Endothelial cell of umbilical vein (primary cell): ENCODE results near the gene HES2. TPM values are rescaled to one million over a fixed set of nuclear protein-coding genes. Genes with fewer than 3 reads are reported as not detected.

Experiments
- BruUV-seq: library from RNA; stranded (reverse); fragments of 400-500 nt; replicated peaks from 2 replicates; lab custom pipeline; 2021; lab: Mats Ljungman, UMichigan
- CTCF ChIA-PET: fragments of 300-600, 350-600 bp; sonication (Branson Sonifier 250); formaldehyde crosslinking; loops from one replicate; lab custom pipeline; 2021; ENCODE audit warnings: antibody characterized with exemption, inconsistent platforms; lab: Charles Lee
- POLR2A ChIA-PET: fragments of 300-600, 350-600 bp; sonication (Branson Sonifier 250); formaldehyde crosslinking; loops from one replicate; lab custom pipeline; 2021; ENCODE audit warnings: antibody characterized with exemption, inconsistent platforms; lab: Charles Lee
- DNase-seq: peaks from one replicate; pipeline ENCODE4 v3.0.0-alpha.2; 2011; ENCODE audit warnings: low read depth, low spot score
- FAIRE-seq: peaks from 2 replicates; lab custom pipeline; 2011; peaks lifted over from hg19 to GRCh38; lab: Jason Lieb, UNC
- H2AFZ ChIP-seq: 2 replicates; pipeline ENCODE4 v1.6.0; 2012; ENCODE audit warnings: low read depth, low read length, control low read depth, inconsistent platforms
- H3K27ac ChIP-seq: 2 replicates; pipeline ENCODE4 v1.5.1; 2011; ENCODE audit warnings: low read depth, mild to moderate bottlenecking, control low read depth, low read length, moderate library complexity; ENCODE audit not compliant: insufficient read depth
- H3K27me3 ChIP-seq, 2 experiments: 2 replicates each; pipeline versions ENCODE4 v1.6.0 to v1.6.1; 2011; ENCODE audit warnings: low read length in 2 of 2, mixed read lengths in 1 of 2; ENCODE audit not compliant: control insufficient read depth in 2 of 2, insufficient read depth in 2 of 2
- H3K36me3 ChIP-seq, 2 experiments: 2 replicates in 1 of 2; 3 replicates in 1 of 2; pipeline ENCODE4 v1.5.1; 2011; ENCODE audit warnings: low read length in 2 of 2, mild to moderate bottlenecking in 1 of 2, moderate library complexity in 1 of 2; ENCODE audit not compliant: control insufficient read depth in 2 of 2, insufficient read depth in 2 of 2; ENCODE audit errors: extremely low read depth in 1 of 2
- H3K4me1 ChIP-seq: 3 replicates; pipeline ENCODE4 v1.5.1; 2011; ENCODE audit warnings: mild to moderate bottlenecking, low read length; ENCODE audit not compliant: control insufficient read depth, insufficient read depth; ENCODE audit errors: extremely low read depth
- H3K4me2 ChIP-seq: 2 replicates; pipeline ENCODE4 v1.6.1; 2011; ENCODE audit warnings: low read length, control low read depth, mixed read lengths; ENCODE audit not compliant: insufficient read depth
- H3K4me3 ChIP-seq, 3 experiments: fragments of 200-600 bp in 1 of 3; sonication (generic), shearing (Covaris generic) in 1 of 3; replicated peaks in 1 of 3; 2 replicates each; pipeline ENCODE4 v1.5.1; 2011 to 2016; ENCODE audit warnings: control low read depth in 3 of 3, low read length in 3 of 3, mild to moderate bottlenecking in 2 of 3, inconsistent platforms in 1 of 3, low read depth in 1 of 3, moderate library complexity in 1 of 3; ENCODE audit not compliant: insufficient read depth in 1 of 3
- H3K79me2 ChIP-seq: 2 replicates; pipeline ENCODE4 v1.6.0; 2012; ENCODE audit warnings: low read length, inconsistent platforms; ENCODE audit not compliant: control insufficient read depth, insufficient read depth
- H3K9ac ChIP-seq: replicated peaks from 2 replicates; pipeline ENCODE3; 2011; ENCODE audit warnings: low read length, control low read depth; ENCODE audit not compliant: insufficient read depth; ENCODE audit errors: extremely low read depth
- H3K9me1 ChIP-seq: replicated peaks from 3 replicates; pipeline ENCODE4 v1.6.0; 2011; ENCODE audit warnings: mild to moderate bottlenecking, low read length; ENCODE audit not compliant: control insufficient read depth, insufficient read depth; ENCODE audit errors: extremely low read depth
- H3K9me3 ChIP-seq: replicated peaks from 2 replicates; pipeline ENCODE4 v1.5.1; 2012; ENCODE audit warnings: low read length, inconsistent platforms; ENCODE audit not compliant: control insufficient read depth, insufficient read depth
- H4K20me1 ChIP-seq: replicated peaks from 2 replicates; pipeline ENCODE3; 2011; ENCODE audit warnings: mild to moderate bottlenecking, low read length; ENCODE audit not compliant: control insufficient read depth, insufficient read depth; ENCODE audit errors: extremely low read depth
- EZH2 ChIP-seq: IDR thresholded peaks from 2 replicates; pipeline ENCODE4 v1.6.1; 2012; ENCODE audit warnings: borderline replicate concordance, low read depth, mild to moderate bottlenecking, moderate library complexity, low read length, inconsistent platforms; ENCODE audit not compliant: severe bottlenecking
- FOS ChIP-seq: IDR thresholded peaks from 2 replicates; pipeline ENCODE4 v1.6.1; 2011; ENCODE audit warnings: mild to moderate bottlenecking, low read length, moderate library complexity, borderline replicate concordance; ENCODE audit not compliant: insufficient read depth
- GATA2 ChIP-seq: IDR thresholded peaks from 2 replicates; pipeline ENCODE4 v1.7.0; 2011; ENCODE audit warnings: low read depth, mild to moderate bottlenecking, moderate library complexity, mixed read lengths, low read length; ENCODE audit not compliant: insufficient read length, insufficient read depth
- JUN ChIP-seq: IDR thresholded peaks from 2 replicates; pipeline ENCODE4 v1.6.1; 2011; ENCODE audit warnings: borderline replicate concordance, low read depth; ENCODE audit not compliant: insufficient read length, insufficient read depth
- MYC ChIP-seq: IDR thresholded peaks from one replicate; pipeline ENCODE4 v1.6.1; 2011; ENCODE audit warnings: mild to moderate bottlenecking, low read depth, low read length
- POLR2A ChIP-seq: IDR thresholded peaks from 2 replicates; pipeline ENCODE4 v1.6.1; 2012; ENCODE audit warnings: low read depth, mild to moderate bottlenecking, control low read depth, low read length
- POLR2AphosphoS5 ChIP-seq: IDR thresholded peaks from 2 replicates; pipeline ENCODE4 v1.6.1; 2012; ENCODE audit warnings: low read depth, mild to moderate bottlenecking, control low read depth, low read length, moderate library complexity; ENCODE audit not compliant: insufficient read depth
- dilution Hi-C: fragments of 300-500 bp; cut with MboI; formaldehyde crosslinking; loops from one replicate; pipeline ENCODE4 v1.15.0; 2019; ENCODE audit warnings: low sequenced_read_pairs; ENCODE audit not compliant: extremely low pct_ligation_motif_present
- intact Hi-C: fragments of 100-400 bp; cut with micrococcal nuclease; formaldehyde crosslinking; loops from one replicate; pipeline ENCODE4 v1.10.0; 2022
- polyA plus RNA-seq, 4 experiments: library from polyadenylated mRNA; depleted of rRNA in 3 of 4; stranded (reverse) in 3 of 4; unstranded in 1 of 4; fragments of >200 nt; gene quantifications; 2 replicates each; pipeline versions ENCODE4 v1.2.1 to v1.2.3, GENCODE V29; 2011 to 2012; ENCODE audit warnings: missing spikeins in 1 of 4
- total RNA-seq: library from RNA; stranded (reverse); gene quantifications from 2 replicates; pipeline ENCODE4 v1.2.3, GENCODE V29; 2021
- TF ChIP-seq, protein P1 (sequence below), 2 donors: IDR thresholded peaks; 1 replicate in 1 of 2; 2 replicates in 1 of 2; pipeline ENCODE4 v1.5.1; 2011; ENCODE audit warnings: low read length in 2 of 2, mild to moderate bottlenecking in 2 of 2, moderate library complexity in 2 of 2, control low read depth in 1 of 2, inconsistent platforms in 1 of 2, low read depth in 1 of 2; ENCODE audit not compliant: insufficient read depth in 1 of 2; ENCODE audit errors: extremely low read depth in 1 of 2
- TF ChIP-seq, protein P2 (sequence below): IDR thresholded peaks from 2 replicates; pipeline ENCODE4 v1.6.1; 2011; ENCODE audit not compliant: insufficient read depth, insufficient read length

The HES2 gene
- total and polyA plus RNA-seq, 2 donors (not counting 3 experiments of a cell fraction or from before 2014, with no cell fraction given), result 3.6 to 9.4 TPM

DNA sequence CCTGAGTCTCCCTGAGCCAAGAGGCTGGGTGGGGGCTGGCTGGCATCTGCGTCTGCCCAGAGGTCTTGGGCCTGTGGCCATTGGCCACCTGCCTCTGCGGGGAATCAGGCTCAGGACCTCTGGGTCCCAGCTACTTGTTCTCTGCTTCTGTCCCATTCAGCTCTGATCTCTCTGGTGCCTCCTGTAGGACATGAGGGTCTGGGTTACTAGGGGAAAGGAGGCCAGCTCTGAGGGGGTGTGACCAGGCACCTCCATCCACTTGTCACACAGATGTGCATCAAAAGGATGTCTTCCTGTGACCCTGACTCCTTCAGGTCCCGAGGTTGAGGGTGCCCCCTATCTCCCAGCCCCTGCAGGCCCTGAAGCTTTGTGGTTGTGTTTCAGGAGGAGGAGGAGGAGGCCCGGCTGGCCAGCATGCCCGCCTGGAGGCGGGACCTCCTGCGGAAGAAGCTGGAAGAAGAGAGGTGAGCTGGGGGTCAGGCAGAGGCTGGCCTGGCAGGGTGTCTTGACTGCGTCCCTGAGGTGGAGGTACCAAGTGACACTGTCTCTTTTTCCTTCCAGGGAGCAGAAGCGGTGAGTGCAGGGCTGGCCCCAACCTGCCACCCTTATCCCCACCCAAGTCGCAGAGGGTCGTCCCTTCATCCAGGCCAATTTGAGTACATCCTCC, 37.2 kb upstream of the HES2 start:
- dilution Hi-C loops, result no loop called here
- Histone ChIP-seq H3K4me2 (no peak overlapping the region), H3K79me2 (no peaks in the 10 kb centered on the region), H3K4me3 (no peak overlapping the region), H2AFZ (no peak overlapping the region), H3K9me3 (no peaks in the 10 kb centered on the region), H3K9me1 (no peaks in the 10 kb centered on the region), H4K20me1 (no peaks in the 10 kb centered on the region), H3K4me1 (no peaks in the 10 kb centered on the region), H3K27me3 (peaks cover 26 to 30% of the 10 kb centered on the region in 2 experiments), H3K36me3 (peaks cover 2 to 3% of the 10 kb centered on the region in 2 experiments), H3K9ac (no peak overlapping the region), H3K27ac (no peak overlapping the region)
- DNase-seq, result no peak
- no peak for TF ChIP-seq POLR2A
- no peak for TF ChIP-seq POLR2AphosphoS5
- TF ChIP-seq, protein P1, sequence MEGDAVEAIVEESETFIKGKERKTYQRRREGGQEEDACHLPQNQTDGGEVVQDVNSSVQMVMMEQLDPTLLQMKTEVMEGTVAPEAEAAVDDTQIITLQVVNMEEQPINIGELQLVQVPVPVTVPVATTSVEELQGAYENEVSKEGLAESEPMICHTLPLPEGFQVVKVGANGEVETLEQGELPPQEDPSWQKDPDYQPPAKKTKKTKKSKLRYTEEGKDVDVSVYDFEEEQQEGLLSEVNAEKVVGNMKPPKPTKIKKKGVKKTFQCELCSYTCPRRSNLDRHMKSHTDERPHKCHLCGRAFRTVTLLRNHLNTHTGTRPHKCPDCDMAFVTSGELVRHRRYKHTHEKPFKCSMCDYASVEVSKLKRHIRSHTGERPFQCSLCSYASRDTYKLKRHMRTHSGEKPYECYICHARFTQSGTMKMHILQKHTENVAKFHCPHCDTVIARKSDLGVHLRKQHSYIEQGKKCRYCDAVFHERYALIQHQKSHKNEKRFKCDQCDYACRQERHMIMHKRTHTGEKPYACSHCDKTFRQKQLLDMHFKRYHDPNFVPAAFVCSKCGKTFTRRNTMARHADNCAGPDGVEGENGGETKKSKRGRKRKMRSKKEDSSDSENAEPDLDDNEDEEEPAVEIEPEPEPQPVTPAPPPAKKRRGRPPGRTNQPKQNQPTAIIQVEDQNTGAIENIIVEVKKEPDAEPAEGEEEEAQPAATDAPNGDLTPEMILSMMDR (IDR thresholded peaks at IDR 0.05; ENCODE audit: extremely low read depth in 1 of 2, insufficient read depth in 1 of 2, low read depth in 1 of 2, low read length in 2 of 2), result no peak
- TF ChIP-seq JUN, result no peak
- TF ChIP-seq EZH2, result no peak
- TF ChIP-seq GATA2, result no peak
- no peak for TF ChIP-seq FOS
- TF ChIP-seq, protein P2, sequence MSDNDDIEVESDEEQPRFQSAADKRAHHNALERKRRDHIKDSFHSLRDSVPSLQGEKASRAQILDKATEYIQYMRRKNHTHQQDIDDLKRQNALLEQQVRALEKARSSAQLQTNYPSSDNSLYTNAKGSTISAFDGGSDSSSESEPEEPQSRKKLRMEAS, result no peak
- no peak for TF ChIP-seq MYC
- intact Hi-C loops, result no loop called here
- no TSS peak for BruUV-seq
- CTCF ChIA-PET, result interaction anchor here (0.6 to 1.5 kb wide), 3 partner anchors 11 to 34 kb away, joined by 3 to 4 read pairs (median 4); no protein-coding TSS in a partner anchor
- POLR2A ChIA-PET, result no interaction called here
- peak; percentile 8 for FAIRE-seq
